ENCODE results near the gene ZMAT3. TPM values are rescaled to one million over a fixed set of nuclear protein-coding genes. Genes with fewer than 3 reads are reported as not detected.

The ZMAT3 gene
- total and polyA plus RNA-seq, 2 of the 8 experiments (the other 6 are each of a cell fraction or from before 2014, with no cell fraction given): 5.0 to 9.2 TPM

DNA sequence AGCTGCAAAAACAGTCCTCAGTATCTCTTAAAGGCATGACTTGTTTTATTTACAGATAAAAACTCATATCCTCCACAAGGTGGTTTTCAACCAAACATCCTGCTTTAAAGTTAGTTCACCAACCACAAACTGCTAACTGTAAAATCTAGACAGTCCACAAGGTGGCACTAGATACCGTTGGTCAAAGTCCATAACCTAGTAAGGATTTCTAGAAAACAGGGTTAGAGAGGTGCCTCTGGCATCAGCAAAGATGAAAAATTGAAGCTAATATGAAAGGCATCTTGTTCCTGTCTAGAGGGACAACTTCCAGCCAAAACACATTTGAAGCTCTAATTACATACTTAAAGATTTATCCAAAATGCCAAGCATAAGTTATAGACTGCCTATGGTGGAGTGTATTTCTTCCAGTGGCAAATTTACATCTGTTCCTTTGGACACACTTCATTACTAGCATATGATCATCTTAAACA lies 56.0 kb downstream of the ZMAT3 start (continued):
- TF ChIP-seq EGR1 (IDR thresholded peaks at IDR 0.05; ENCODE audit: borderline replicate concordance, low read depth, low read length): no peak
- no peak for TF ChIP-seq PHF8 (conservative IDR thresholded peaks at IDR 0.05; ENCODE audit: low read depth, low read length)
- TF ChIP-seq SP4 (IDR thresholded peaks at IDR 0.05; ENCODE audit: low read length): no peak
- no peak for TF ChIP-seq SUZ12 (IDR thresholded peaks at IDR 0.05; ENCODE audit: low read length)
